ENCODE data around the gene ING3.

- TF ChIP-seq CTCF (IDR thresholded peaks at IDR 0.05) (no peak), POLR2A (IDR thresholded peaks at IDR 0.05) (no peak), POLR2AphosphoS5 (IDR thresholded peaks at IDR 0.05; ENCODE audit: insufficient read depth in 1 of 2, low read depth in 1 of 2) (no peak)
Measured at GRCh38 chr7:121023194-121023593, 72.6 kb downstream of the ING3 start.

Measured in vagina (tissue), 2 donors.